Naive thymus-derived CD4-positive, alpha-beta T cell (primary cell): ENCODE measurements around the gene EMID1. TPM values are rescaled to one million over a fixed set of nuclear protein-coding genes. Genes with fewer than 3 reads are reported as not detected.

ENCODE experiments used
- ATAC-seq: fragments of 150-1000 bp; cut with Tn5 transposase; 2 replicates; pipeline ENCODE4 v1.10.0; 2021; ENCODE audit warnings: mild to moderate bottlenecking, moderate library complexity
- CTCF ChIA-PET: fragments of 350-600 bp; sonication (Branson Sonifier 250); formaldehyde crosslinking; loops from one replicate; lab custom pipeline; 2021; ENCODE audit warnings: antibody characterized with exemption; lab: Charles Lee
- POLR2A ChIA-PET: fragments of 350-600 bp; sonication (Branson Sonifier 250); formaldehyde crosslinking; loops from one replicate; lab custom pipeline; 2021; ENCODE audit warnings: antibody characterized with exemption, inconsistent platforms; lab: Charles Lee
- DNase-seq, 9 donors: peaks; one replicate each; pipeline versions ENCODE4 v3.0.0 to v3.0.0-alpha.2; 2020 to 2022; ENCODE audit warnings: mixed read lengths in 1 of 9
- H3K27ac ChIP-seq: one replicate; pipeline ENCODE4 v1.7.0; 2013; ENCODE audit warnings: mild to moderate bottlenecking, low read depth, low read length, moderate library complexity
- H3K27me3 ChIP-seq, 2 donors: one replicate each; pipeline ENCODE4 v1.7.0; 2013; ENCODE audit warnings: low read length in 2 of 2, mild to moderate bottlenecking in 2 of 2, moderate library complexity in 2 of 2; ENCODE audit not compliant: control insufficient read depth in 2 of 2, insufficient read depth in 2 of 2
- H3K36me3 ChIP-seq, 3 experiments: 1 replicate in 2 of 3; 2 replicates in 1 of 3; pipeline ENCODE4 v1.7.0; 2013; ENCODE audit warnings: low read length in 3 of 3, mild to moderate bottlenecking in 3 of 3, moderate library complexity in 1 of 3; ENCODE audit not compliant: insufficient read depth in 3 of 3, control insufficient read depth in 2 of 3
- H3K4me1 ChIP-seq, 2 donors: one replicate each; pipeline ENCODE4 v1.7.0; 2013; ENCODE audit warnings: low read length in 2 of 2, mild to moderate bottlenecking in 2 of 2, moderate library complexity in 1 of 2; ENCODE audit not compliant: control insufficient read depth in 2 of 2, insufficient read depth in 2 of 2
- H3K4me3 ChIP-seq: 2 replicates; pipeline ENCODE4 v1.7.0; 2013; ENCODE audit warnings: mild to moderate bottlenecking, low read length
- H3K9me3 ChIP-seq, 3 experiments: 1 replicate in 2 of 3; 2 replicates in 1 of 3; pipeline ENCODE4 v1.7.0; 2013; ENCODE audit warnings: low read length in 3 of 3; ENCODE audit not compliant: control insufficient read depth in 2 of 3
- H3K27ac Mint-ChIP-seq, 9 donors: one replicate each; pipeline ENCODE4 v1.8.0; 2020 to 2022; ENCODE audit warnings: mixed read lengths in 9 of 9, mild to moderate bottlenecking in 8 of 9, moderate library complexity in 5 of 9, inconsistent platforms in 2 of 9
- H3K27me3 Mint-ChIP-seq, 5 donors: one replicate each; pipeline ENCODE4 v1.8.0; 2021 to 2022; ENCODE audit warnings: mixed read lengths in 5 of 5, mild to moderate bottlenecking in 1 of 5
- H3K36me3 Mint-ChIP-seq, 5 donors: one replicate each; pipeline ENCODE4 v1.8.0; 2020 to 2022; ENCODE audit warnings: mixed read lengths in 5 of 5, mild to moderate bottlenecking in 3 of 5, inconsistent platforms in 1 of 5
- H3K4me1 Mint-ChIP-seq, 7 donors: one replicate each; pipeline ENCODE4 v1.8.0; 2020 to 2022; ENCODE audit warnings: mixed read lengths in 7 of 7, mild to moderate bottlenecking in 3 of 7, inconsistent platforms in 1 of 7
- H3K4me3 Mint-ChIP-seq, 10 donors: one replicate each; pipeline ENCODE4 v1.8.0; 2020 to 2022; ENCODE audit warnings: mild to moderate bottlenecking in 10 of 10, mixed read lengths in 10 of 10, moderate library complexity in 6 of 10, inconsistent platforms in 2 of 10
- H3K9me3 Mint-ChIP-seq, 11 donors: one replicate each; pipeline ENCODE4 v1.8.0; 2020 to 2022; ENCODE audit warnings: mixed read lengths in 11 of 11, mild to moderate bottlenecking in 4 of 11, inconsistent platforms in 1 of 11, moderate library complexity in 1 of 11
- intact Hi-C, 2 donors: fragments of 100-400 bp; cut with micrococcal nuclease; formaldehyde crosslinking; loops; one replicate each; pipeline ENCODE4 v1.15.1; 2023
- polyA plus RNA-seq, 2 donors: library from polyadenylated mRNA; unstranded; fragments of 300-500 nt; fragmentation: Illumina TruSeq; gene quantifications; one replicate each; pipeline ENCODE4 v1.2.3, GENCODE V29; 2021
- total RNA-seq, 6 experiments: library from RNA in 5 of 6; stranded (reverse) in 5 of 6; gene quantifications; 1 replicate in 5 of 6; 2 replicates in 1 of 6; pipeline ENCODE4 v1.2.3 and lab custom pipeline; 2021 to 2026

Gene EMID1
- total and polyA plus RNA-seq, 7 experiments from 2014 or later = 1.2 to 2.0 TPM; not detected in 5

DNA sequence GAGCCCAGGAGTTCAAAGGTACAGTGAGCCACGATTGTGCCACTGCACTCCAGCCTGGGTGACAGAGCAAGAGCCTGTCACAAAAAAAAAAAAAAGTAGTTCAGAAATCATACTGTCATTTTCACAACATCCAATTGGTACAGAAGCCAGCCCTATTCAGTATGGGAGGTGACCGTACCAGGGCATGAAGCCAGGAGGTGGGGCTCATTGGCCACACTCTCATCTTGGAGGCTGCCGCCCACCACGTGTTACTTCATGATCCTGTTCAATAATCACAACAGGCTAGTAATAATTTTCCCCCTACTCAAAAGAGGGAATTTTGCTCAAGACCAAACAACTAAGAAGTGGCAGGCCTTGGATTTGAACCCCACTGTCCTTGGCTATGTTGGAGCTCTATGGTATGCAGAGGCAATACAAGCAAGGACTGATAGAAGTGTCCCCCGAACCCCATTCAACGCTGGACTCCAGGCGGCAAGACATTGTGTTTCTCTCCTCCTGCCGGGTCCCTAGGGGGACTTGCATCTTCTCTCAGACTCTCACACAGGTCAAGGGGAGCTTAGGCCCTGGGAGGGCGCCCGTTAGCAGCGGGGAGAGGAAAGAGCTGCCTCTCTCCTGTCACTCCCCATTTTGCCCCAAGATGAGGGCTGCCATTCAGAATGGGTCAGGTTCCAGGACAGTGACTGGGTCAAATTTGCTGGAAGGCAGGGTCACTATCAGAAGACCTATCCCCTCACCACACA is 40.2 kb upstream of the EMID1 start:
- ChIA-PET POLR2A (interaction anchor here (0.6 kb wide), 1 partner anchor 76 kb away, joined by 3 read pairs; no protein-coding TSS in a partner anchor), CTCF (no interaction called here)
- DNase-seq (no peak), ATAC-seq (no peak)
- H3K9me3 ChIP-seq = no peaks in the 10 kb centered on the region
- Mint-ChIP-seq H3K9me3 (peaks cover 0 to 3% (median 0%) of the 10 kb centered on the region in 11 donors), H3K27ac (no peak overlapping the region), H3K4me3 (peak overlapping the region in 1 of 10 donors; percentile 46), H3K36me3 (no peaks in the 10 kb centered on the region), H3K4me1 (peaks cover 11 to 22% (median 18%) of the 10 kb centered on the region in 7 donors), H3K27me3 (peaks cover 0 to 49% (median 14%) of the 10 kb centered on the region in 5 donors)
- intact Hi-C loops = no loop called here
- H3K27ac ChIP-seq = no peak overlapping the region
- no peaks in the 10 kb centered on the region for H3K36me3 ChIP-seq
- no peak overlapping the region for H3K4me3 ChIP-seq
- H3K4me1 ChIP-seq = peaks cover 10 to 13% of the 10 kb centered on the region in 2 donors
- no peaks in the 10 kb centered on the region for H3K27me3 ChIP-seq

DNA sequence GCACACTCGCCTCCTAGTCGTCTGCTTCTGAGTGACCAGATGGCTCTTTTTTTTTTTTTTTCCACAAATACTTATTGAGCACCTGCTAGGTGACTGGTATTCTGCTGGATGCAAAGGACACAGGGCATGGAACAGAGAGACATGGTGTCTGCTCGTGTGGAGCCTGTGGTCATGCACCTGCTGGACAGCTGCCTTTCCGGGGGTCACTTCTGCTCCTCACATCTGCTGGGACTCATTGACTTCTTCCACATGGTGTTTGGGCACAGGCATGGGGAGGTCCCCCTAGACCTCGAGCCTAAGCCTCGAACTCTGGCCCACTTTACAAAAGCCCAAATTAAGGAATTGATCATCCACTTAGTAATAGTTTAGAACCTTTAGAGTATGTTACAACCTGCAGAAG is 39.5 kb upstream of the EMID1 start:
- POLR2A ChIA-PET = no interaction called here

GRCh38 chr22:29167032-29167911 is 38.4 kb upstream of the EMID1 start:
- CTCF ChIA-PET = interaction anchor here (0.7 kb wide), 1 partner anchor 571 kb away, joined by 3 read pairs; no protein-coding TSS in a partner anchor
- Mint-ChIP-seq H3K4me3 (peak overlapping the region in 9 of 10 donors; percentile 13 to 71 (median 60)), H3K36me3 (peaks cover 0 to 4% (median 0%) of the 10 kb centered on the region in 5 donors), H3K27ac (peak overlapping the region in 2 of 9 donors; percentile 49 to 69), H3K27me3 (peaks cover 0 to 37% (median 14%) of the 10 kb centered on the region in 5 donors), H3K4me1 (peaks cover 11 to 22% (median 18%) of the 10 kb centered on the region in 7 donors), H3K9me3 (peaks cover 0 to 7% (median 2%) of the 10 kb centered on the region in 11 donors)
- Histone ChIP-seq H3K36me3 (no peaks in the 10 kb centered on the region), H3K27ac (no peak overlapping the region), H3K9me3 (no peaks in the 10 kb centered on the region), H3K4me1 (peaks cover 10 to 13% of the 10 kb centered on the region in 2 donors), H3K4me3 (peak overlapping the region; percentile 16), H3K27me3 (no peaks in the 10 kb centered on the region)
- POLR2A ChIA-PET = no interaction called here
- intact Hi-C loops = no loop called here
- peak in 6 of 9 donors; percentile 8 to 70 (median 20) for DNase-seq
- peak; percentile 83 for ATAC-seq

More for the DNA sequence above, 39.5 kb upstream of the EMID1 start:
- H3K4me3 ChIP-seq = no peak overlapping the region
- DNase-seq (no peak), ATAC-seq (no peak)
- CTCF ChIA-PET = no interaction called here
- H3K27me3 ChIP-seq = no peaks in the 10 kb centered on the region
- Mint-ChIP-seq H3K36me3 (no peaks in the 10 kb centered on the region), H3K27me3 (peaks cover 0 to 46% (median 14%) of the 10 kb centered on the region in 5 donors), H3K27ac (peak overlapping the region in 1 of 9 donors; percentile 20), H3K4me3 (peak overlapping the region in 6 of 10 donors; percentile 15 to 57 (median 40)), H3K4me1 (peaks cover 11 to 22% (median 18%) of the 10 kb centered on the region in 7 donors), H3K9me3 (peaks cover 0 to 5% (median 0%) of the 10 kb centered on the region in 11 donors)
- H3K27ac ChIP-seq = no peak overlapping the region
- H3K36me3 ChIP-seq = no peaks in the 10 kb centered on the region
- intact Hi-C loops = no loop called here
- peaks cover 10 to 13% of the 10 kb centered on the region in 2 donors for H3K4me1 ChIP-seq
- H3K9me3 ChIP-seq = no peaks in the 10 kb centered on the region

DNA sequence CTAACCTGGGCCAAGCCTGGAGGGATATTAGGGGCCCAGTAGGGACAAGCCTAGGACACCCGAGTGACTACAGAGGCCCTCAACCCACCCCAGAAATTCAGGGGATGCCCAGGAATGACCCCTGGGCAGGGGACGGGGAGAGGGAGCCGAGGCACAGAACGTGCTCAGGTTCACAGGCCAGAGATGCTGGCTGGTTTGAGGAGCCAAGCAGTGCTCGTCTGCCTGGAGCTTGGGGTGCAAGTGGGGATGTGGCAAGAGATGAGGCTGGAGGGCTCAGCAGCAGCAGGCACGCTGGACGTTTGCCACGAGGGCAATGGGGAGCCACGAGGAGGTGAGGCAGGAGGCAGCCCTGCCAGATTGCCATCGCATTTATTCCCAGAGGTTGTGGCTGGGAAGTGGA is 34.0 kb upstream of the EMID1 start:
- intact Hi-C loops = no loop called here
- Mint-ChIP-seq H3K36me3 (peaks cover 0 to 12% (median 0%) of the 10 kb centered on the region in 5 donors), H3K4me3 (no peak overlapping the region), H3K9me3 (peaks cover 9 to 38% (median 25%) of the 10 kb centered on the region in 11 donors), H3K4me1 (peaks cover 4 to 13% (median 11%) of the 10 kb centered on the region in 7 donors), H3K27ac (no peak overlapping the region), H3K27me3 (peaks cover 5 to 33% (median 8%) of the 10 kb centered on the region in 5 donors)
- POLR2A ChIA-PET = no interaction called here
- Histone ChIP-seq H3K9me3 (peaks cover 0 to 18% (median 0%) of the 10 kb centered on the region in 3 experiments), H3K27ac (no peak overlapping the region), H3K4me3 (no peak overlapping the region), H3K36me3 (no peaks in the 10 kb centered on the region), H3K27me3 (no peaks in the 10 kb centered on the region), H3K4me1 (peaks cover 4 to 12% of the 10 kb centered on the region in 2 donors)
- no peak for DNase-seq
- no peak for ATAC-seq
- CTCF ChIA-PET = no interaction called here

DNA sequence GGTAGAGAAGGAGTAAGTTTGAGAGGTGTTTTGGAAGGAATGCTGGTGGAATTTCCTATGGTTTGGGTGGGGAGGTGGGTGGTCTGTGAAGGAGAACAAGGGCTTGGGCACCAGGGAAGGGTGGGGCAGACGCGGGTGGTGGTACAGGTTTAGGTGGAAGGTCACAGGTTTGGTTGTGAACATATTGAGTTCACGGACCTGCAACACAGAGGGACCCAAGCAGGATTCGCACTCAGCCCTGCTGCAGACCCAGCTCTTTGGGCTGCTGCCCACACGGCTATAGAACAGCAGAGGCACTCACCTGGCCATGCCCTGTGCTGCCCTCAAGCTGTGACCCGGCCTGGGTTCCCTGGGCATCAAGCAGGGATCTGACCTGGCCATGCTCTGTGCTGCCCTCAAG is 33.5 kb upstream of the EMID1 start:
- H3K9me3 Mint-ChIP-seq = peaks cover 9 to 40% (median 25%) of the 10 kb centered on the region in 11 donors
- Histone ChIP-seq H3K9me3 (peaks cover 0 to 19% (median 0%) of the 10 kb centered on the region in 3 experiments), H3K4me1 (peaks cover 0 to 8% of the 10 kb centered on the region in 2 donors), H3K27me3 (no peaks in the 10 kb centered on the region), H3K36me3 (no peaks in the 10 kb centered on the region), H3K27ac (no peak overlapping the region), H3K4me3 (no peak overlapping the region)
- DNase-seq (no peak), ATAC-seq (no peak)
- H3K36me3 Mint-ChIP-seq = peaks cover 0 to 12% (median 0%) of the 10 kb centered on the region in 5 donors
- intact Hi-C loops = no loop called here
- H3K27me3 Mint-ChIP-seq = peaks cover 7 to 31% (median 8%) of the 10 kb centered on the region in 5 donors
- H3K4me1 Mint-ChIP-seq = peaks cover 0 to 8% (median 6%) of the 10 kb centered on the region in 7 donors
- H3K4me3 Mint-ChIP-seq = no peak overlapping the region
- no peak overlapping the region for H3K27ac Mint-ChIP-seq
- ChIA-PET CTCF (no interaction called here), POLR2A (no interaction called here)

DNA sequence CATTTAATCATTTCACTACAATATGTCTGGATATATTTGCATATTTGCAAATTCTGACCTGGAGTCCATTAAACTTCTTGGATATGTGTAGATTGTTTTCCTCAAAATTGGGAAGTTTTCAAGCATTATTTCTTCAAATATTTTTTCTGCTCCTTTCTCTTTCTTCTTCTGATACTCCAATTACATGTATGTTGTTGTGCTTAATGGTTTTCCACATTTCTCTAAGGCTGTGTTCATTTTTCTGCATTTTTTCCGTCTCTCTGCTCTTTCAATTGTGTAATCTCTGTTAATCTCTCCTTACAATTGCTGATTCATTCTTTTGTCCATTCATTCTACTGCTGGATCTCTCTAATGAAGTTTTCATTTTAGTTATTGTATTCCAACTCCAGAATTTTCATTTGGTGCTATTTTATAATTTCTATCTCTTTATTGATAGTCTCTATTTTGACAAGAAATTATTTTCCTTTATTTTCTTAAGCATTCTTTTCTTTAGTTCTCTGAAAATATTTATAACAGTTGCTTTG is 30.3 kb upstream of the EMID1 start:
- H3K9me3 ChIP-seq = peaks cover 0 to 19% (median 0%) of the 10 kb centered on the region in 3 experiments
- Mint-ChIP-seq H3K27me3 (peaks cover 0 to 22% (median 4%) of the 10 kb centered on the region in 5 donors), H3K4me1 (no peaks in the 10 kb centered on the region), H3K27ac (no peak overlapping the region), H3K9me3 (peaks cover 6 to 40% (median 24%) of the 10 kb centered on the region in 11 donors), H3K4me3 (no peak overlapping the region), H3K36me3 (peaks cover 0 to 12% (median 0%) of the 10 kb centered on the region in 5 donors)
- intact Hi-C loops = no loop called here
- no peaks in the 10 kb centered on the region for H3K36me3 ChIP-seq
- CTCF ChIA-PET = no interaction called here
- POLR2A ChIA-PET = no interaction called here
- no peak for DNase-seq
- no peak overlapping the region for H3K27ac ChIP-seq
- no peak overlapping the region for H3K4me3 ChIP-seq
- no peaks in the 10 kb centered on the region for H3K27me3 ChIP-seq
- ATAC-seq = no peak
- no peaks in the 10 kb centered on the region for H3K4me1 ChIP-seq
